Fibroblast of the aortic adventitia (primary cell): ENCODE measurements around the gene PTPMT1. TPM values are rescaled to one million over a fixed set of nuclear protein-coding genes. Genes with fewer than 3 reads are reported as not detected.
"Not testable (repeated sequence)": the region's sequence is repeated elsewhere in the genome, so short reads cannot be mapped to it uniquely, and the experiment has no call there.

Source experiments
- DNase-seq: peaks from one replicate; pipeline ENCODE4 v3.0.0-alpha.2; 2010; ENCODE audit warnings: low read depth
- H3K4me3 ChIP-seq: 2 replicates; pipeline ENCODE4 v1.5.1; 2011; ENCODE audit warnings: low read depth, mild to moderate bottlenecking, control low read depth, low read length, moderate library complexity
- total RNA-seq: library from RNA; depleted of rRNA; stranded (reverse); fragments of >200 nt; gene quantifications from 2 replicates; pipeline ENCODE4 v1.2.3, GENCODE V29; 2012; ENCODE audit warnings: low replicate concordance
- TF ChIP-seq, protein P1 (sequence below): IDR thresholded peaks from 2 replicates; pipeline ENCODE4 v1.5.1; 2011; ENCODE audit warnings: mild to moderate bottlenecking, low read length, control low read depth, inconsistent platforms; ENCODE audit not compliant: insufficient read depth

Gene PTPMT1
- total RNA-seq, 1 donor = 44.1 TPM

DNA sequence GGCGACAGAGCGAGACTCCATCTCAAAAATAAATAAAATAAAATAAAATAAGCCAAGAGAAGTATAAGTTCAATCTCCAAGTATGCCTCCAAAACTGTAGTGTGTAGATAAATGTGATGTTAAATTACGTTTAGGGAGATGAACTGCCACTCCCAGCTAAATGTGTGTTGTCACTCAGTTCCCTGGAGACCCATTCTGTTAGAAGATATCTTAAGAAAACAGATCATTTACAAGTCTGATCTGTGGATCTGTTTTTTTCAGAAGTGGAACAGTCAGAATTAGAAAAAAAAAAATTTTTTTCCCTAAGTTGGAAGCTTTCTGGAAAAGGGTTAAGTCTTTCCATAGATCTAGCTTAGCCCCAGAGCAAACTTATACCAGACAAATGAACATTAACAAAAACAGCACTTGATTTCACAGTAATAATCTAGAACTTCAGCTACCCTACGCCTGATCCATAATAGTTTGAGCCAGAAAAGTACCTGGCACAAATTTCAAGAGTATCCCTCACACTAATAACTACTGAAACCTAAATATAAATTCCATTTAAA lies 30.6 kb upstream of the PTPMT1 start:
- TF ChIP-seq, protein P1, sequence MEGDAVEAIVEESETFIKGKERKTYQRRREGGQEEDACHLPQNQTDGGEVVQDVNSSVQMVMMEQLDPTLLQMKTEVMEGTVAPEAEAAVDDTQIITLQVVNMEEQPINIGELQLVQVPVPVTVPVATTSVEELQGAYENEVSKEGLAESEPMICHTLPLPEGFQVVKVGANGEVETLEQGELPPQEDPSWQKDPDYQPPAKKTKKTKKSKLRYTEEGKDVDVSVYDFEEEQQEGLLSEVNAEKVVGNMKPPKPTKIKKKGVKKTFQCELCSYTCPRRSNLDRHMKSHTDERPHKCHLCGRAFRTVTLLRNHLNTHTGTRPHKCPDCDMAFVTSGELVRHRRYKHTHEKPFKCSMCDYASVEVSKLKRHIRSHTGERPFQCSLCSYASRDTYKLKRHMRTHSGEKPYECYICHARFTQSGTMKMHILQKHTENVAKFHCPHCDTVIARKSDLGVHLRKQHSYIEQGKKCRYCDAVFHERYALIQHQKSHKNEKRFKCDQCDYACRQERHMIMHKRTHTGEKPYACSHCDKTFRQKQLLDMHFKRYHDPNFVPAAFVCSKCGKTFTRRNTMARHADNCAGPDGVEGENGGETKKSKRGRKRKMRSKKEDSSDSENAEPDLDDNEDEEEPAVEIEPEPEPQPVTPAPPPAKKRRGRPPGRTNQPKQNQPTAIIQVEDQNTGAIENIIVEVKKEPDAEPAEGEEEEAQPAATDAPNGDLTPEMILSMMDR = no peak
- no peak for DNase-seq
- no peak overlapping the region for H3K4me3 ChIP-seq

DNA sequence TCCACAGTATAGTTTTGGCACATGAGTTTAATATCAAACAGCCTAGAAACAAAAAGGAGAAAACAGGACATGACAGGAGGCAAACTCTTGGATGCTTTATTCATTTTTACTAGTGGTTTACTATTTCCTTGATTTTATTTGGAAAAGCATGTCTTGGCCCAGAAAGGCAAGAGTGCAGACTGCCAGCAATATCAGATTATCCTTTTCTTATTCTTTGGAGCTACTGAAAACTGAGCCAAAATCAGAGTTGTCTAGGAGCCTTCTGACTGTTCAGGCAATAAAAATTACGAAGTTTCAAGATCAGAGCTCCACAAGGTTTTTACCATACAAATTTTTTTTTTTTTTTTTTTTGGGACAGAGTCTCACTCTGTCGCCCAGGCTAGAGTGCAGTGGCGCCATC lies 28.5 kb upstream of the PTPMT1 start:
- TF ChIP-seq, protein P1 = no peak
- peak; percentile 57 for DNase-seq
- no peak overlapping the region for H3K4me3 ChIP-seq

DNA sequence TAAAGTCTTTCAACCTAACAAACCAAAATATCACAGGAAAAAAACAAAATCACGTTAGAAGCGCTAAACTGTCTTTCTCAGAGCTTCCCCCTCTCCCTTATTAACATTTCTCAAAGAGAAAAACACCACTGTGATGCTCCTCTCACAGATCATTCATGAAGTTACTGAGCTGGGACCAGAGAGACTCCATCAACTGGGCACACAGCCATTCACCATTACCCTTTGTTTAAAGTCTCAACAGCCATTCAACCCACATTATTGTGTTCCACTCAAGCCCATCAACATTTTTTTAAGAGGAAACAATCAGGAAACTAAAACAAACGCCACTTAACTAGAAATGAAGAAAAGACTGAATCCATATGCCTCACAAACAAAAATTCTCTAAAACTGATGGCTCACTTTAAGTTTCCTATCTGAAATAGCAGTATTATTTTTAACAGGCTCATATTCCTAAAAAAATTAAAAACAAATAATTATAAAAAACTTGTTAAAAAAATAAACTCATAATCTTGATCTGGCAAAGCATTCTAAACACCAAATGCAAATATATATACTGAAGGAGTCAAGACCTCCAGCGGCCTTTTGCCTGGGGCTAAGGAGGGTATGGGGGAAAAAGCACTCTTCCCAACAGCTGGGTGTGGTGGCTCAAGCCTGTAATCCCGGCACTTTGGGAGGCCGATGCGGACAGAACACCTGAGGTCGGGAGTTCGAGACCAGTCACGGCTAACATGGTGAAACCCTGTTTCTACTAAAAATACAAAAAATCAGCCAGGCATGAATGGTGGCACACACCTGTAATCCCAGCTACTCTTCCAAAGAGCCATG lies 26.4 kb upstream of the PTPMT1 start:
- TF ChIP-seq, protein P1 = no peak
- H3K4me3 ChIP-seq = no peak overlapping the region
- DNase-seq = peak; percentile 33

DNA sequence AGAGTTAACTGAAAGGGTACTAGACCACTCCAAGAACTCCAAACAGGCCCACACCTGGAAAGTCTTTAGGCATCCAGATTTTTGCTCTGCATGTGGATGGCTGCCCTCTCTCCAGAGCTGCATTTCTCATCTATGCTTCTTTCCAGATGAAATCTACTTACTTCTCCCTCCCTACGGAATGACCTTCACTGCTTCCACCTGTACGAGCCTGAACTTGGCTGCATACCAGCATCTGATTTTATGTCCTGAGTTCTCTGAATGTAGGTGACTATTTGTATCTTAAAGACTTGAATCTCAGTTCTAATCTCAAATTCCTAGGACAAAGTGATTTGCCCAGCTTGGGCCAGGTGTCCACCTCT lies 25.7 kb upstream of the PTPMT1 start:
- no peak overlapping the region for H3K4me3 ChIP-seq
- TF ChIP-seq, protein P1 = no peak
- DNase-seq = no peak

DNA sequence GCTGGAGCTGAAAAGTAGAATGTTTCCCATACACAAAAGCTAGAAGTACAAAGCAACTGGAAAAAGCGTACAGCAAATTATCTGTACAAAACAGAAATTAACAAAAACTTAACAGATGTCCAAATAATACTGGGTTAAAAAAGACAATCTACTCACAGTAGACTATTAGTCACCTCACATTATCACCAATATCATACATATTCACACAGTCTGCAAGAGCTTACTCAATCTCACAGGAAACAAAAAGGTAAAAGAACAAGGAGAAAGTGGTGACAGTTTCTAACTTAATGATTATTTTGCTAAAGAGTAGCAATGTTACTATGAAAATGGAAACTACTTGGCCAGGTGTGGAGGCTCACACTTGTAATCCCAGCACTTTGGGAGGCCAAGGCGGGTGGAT lies 24.3 kb upstream of the PTPMT1 start:
- no peak overlapping the region for H3K4me3 ChIP-seq
- TF ChIP-seq, protein P1 = no peak

DNA sequence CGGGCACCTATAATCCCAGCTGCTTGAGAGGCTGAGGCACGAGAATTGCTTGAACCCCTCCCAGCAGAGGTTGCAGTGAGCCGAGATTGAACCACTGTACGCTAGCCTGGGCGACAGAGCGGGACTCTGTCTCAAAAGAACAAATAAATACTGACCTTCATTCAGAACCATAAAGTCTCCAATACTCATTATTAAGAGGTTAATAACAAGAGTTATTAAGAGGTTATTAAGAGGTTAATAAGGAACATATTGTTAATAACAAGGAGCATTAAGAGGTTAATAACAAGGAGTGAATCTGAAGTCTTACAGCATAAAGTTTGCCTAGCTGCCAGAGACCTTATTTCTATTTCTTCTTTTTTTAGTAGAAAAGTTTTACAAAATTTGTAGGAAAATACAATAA lies 20.1 kb upstream of the PTPMT1 start:
- no peak for DNase-seq
- H3K4me3 ChIP-seq = no peak overlapping the region
- TF ChIP-seq, protein P1 = no peak

More for the DNA sequence above, 24.3 kb upstream of the PTPMT1 start:
- no peak for DNase-seq

DNA sequence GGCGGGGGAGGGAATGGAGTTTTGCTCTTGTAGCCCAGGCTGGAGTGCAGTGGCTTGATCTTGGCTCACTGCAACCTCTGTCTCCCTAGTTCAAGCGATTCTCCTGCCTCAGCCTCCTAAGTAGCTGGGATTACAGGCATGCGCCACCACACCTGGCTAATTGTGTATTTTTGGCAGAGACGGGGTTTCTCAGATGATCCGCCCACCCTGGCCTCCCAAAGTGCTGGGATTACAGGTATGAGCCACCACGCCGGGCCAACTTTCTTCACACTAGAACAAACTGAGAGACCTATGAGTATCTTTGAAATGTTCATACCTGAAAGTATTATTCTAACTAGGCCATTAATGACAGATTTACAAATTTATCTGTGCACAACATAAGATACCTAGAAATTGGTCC lies 19.1 kb upstream of the PTPMT1 start:
- not testable (repeated sequence) for DNase-seq, H3K4me3 ChIP-seq
